Mesenchymal stem cell (in vitro differentiated cells and primary cell): ENCODE measurements around the gene GOSR2.

Experiments
- DNase-seq: peaks from one replicate; pipeline ENCODE4 v3.0.0-alpha.2; 2013
- H2AFZ ChIP-seq: one replicate; pipeline ENCODE4 v1.6.1; 2013; ENCODE audit warnings: low read depth, mild to moderate bottlenecking, control low read depth, inconsistent platforms, low read length, moderate library complexity
- H2AK5ac ChIP-seq: 2 replicates; pipeline ENCODE4 v1.6.1; 2013; ENCODE audit warnings: low read length, moderate library complexity, mild to moderate bottlenecking, inconsistent platforms; ENCODE audit not compliant: severe bottlenecking
- H2BK120ac ChIP-seq: one replicate; pipeline ENCODE4 v1.6.1; 2013; ENCODE audit warnings: low read depth, mild to moderate bottlenecking, inconsistent platforms, low read length, moderate library complexity
- H2BK12ac ChIP-seq, 2 experiments: one replicate each; pipeline ENCODE4 v1.6.1; 2013; ENCODE audit warnings: inconsistent platforms in 2 of 2, low read length in 2 of 2, mild to moderate bottlenecking in 2 of 2, moderate library complexity in 2 of 2, control low read depth in 1 of 2
- H2BK15ac ChIP-seq: one replicate; pipeline ENCODE4 v1.6.1; 2013; ENCODE audit warnings: mild to moderate bottlenecking, low read depth, inconsistent platforms; ENCODE audit not compliant: poor library complexity, severe bottlenecking
- H2BK5ac ChIP-seq: 2 replicates; pipeline ENCODE4 v1.6.1; 2013; ENCODE audit warnings: low read depth, mild to moderate bottlenecking, low read length, control low read depth, inconsistent platforms; ENCODE audit not compliant: poor library complexity, severe bottlenecking
- H3K14ac ChIP-seq, 2 experiments: one replicate each; pipeline ENCODE4 v1.6.1; 2013; ENCODE audit warnings: inconsistent platforms in 2 of 2, low read length in 2 of 2, control low read depth in 1 of 2, mild to moderate bottlenecking in 1 of 2, moderate library complexity in 1 of 2
- H3K18ac ChIP-seq, 2 experiments: one replicate each; pipeline ENCODE4 v1.6.1; 2013; ENCODE audit warnings: inconsistent platforms in 2 of 2, low read length in 2 of 2, control low read depth in 1 of 2, low read depth in 1 of 2, mild to moderate bottlenecking in 1 of 2
- H3K23ac ChIP-seq, 2 experiments: one replicate each; pipeline ENCODE4 v1.6.1; 2013; ENCODE audit warnings: inconsistent platforms in 2 of 2, low read length in 2 of 2, mild to moderate bottlenecking in 2 of 2, moderate library complexity in 2 of 2, control low read depth in 1 of 2
- H3K27ac ChIP-seq: 2 replicates; pipeline ENCODE4 v1.5.1; 2013; ENCODE audit warnings: mild to moderate bottlenecking, moderate library complexity, low read length, control low read depth, inconsistent platforms; ENCODE audit not compliant: poor library complexity, severe bottlenecking
- H3K27me3 ChIP-seq, 2 experiments: 2 replicates each; pipeline versions ENCODE4 v1.6.1 to v1.7.0; 2013; ENCODE audit warnings: low read length in 2 of 2, mild to moderate bottlenecking in 2 of 2, moderate library complexity in 2 of 2, control low read depth in 1 of 2, inconsistent platforms in 1 of 2; ENCODE audit not compliant: control insufficient read depth in 1 of 2, insufficient read depth in 1 of 2
- H3K36me3 ChIP-seq, 2 experiments: 2 replicates each; pipeline versions ENCODE4 v1.6.1 to v1.7.0; 2013; ENCODE audit warnings: low read length in 2 of 2, control low read depth in 1 of 2, inconsistent platforms in 1 of 2, low read depth in 1 of 2, mild to moderate bottlenecking in 1 of 2; ENCODE audit not compliant: insufficient read depth in 2 of 2, control insufficient read depth in 1 of 2
- H3K4ac ChIP-seq, 2 experiments: one replicate each; pipeline ENCODE4 v1.6.1; 2013; ENCODE audit warnings: inconsistent platforms in 2 of 2, low read length in 2 of 2, mild to moderate bottlenecking in 2 of 2, moderate library complexity in 2 of 2, control low read depth in 1 of 2, low read depth in 1 of 2
- H3K4me1 ChIP-seq: 2 replicates; pipeline ENCODE4 v1.6.1; 2013; ENCODE audit warnings: low read depth, low read length, control low read depth; ENCODE audit not compliant: control insufficient read depth, insufficient read depth
- H3K4me2 ChIP-seq: 2 replicates; pipeline ENCODE4 v1.6.1; 2013; ENCODE audit warnings: low read length, mild to moderate bottlenecking, inconsistent platforms; ENCODE audit not compliant: poor library complexity, severe bottlenecking
- H3K4me3 ChIP-seq, 2 experiments: 2 replicates each; pipeline versions ENCODE4 v1.5.1 to v1.7.0; 2013; ENCODE audit warnings: low read length in 2 of 2, mild to moderate bottlenecking in 2 of 2, control low read depth in 1 of 2, low read depth in 1 of 2; ENCODE audit not compliant: insufficient read depth in 1 of 2
- H3K79me1 ChIP-seq: replicated peaks from 2 replicates; pipeline ENCODE4 v1.6.1; 2013; ENCODE audit warnings: mild to moderate bottlenecking, control low read depth, low read length, inconsistent platforms; ENCODE audit not compliant: poor library complexity, severe bottlenecking
- H3K9ac ChIP-seq: 2 replicates; pipeline ENCODE4 v1.7.0; 2013; ENCODE audit warnings: mild to moderate bottlenecking, low read length, moderate library complexity
- H3K9me3 ChIP-seq: 2 replicates; pipeline ENCODE4 v1.7.0; 2013; ENCODE audit warnings: mild to moderate bottlenecking, low read length; ENCODE audit not compliant: control insufficient read depth
- H4K8ac ChIP-seq: one replicate; pipeline ENCODE4 v1.6.1; 2013; ENCODE audit warnings: inconsistent platforms, mild to moderate bottlenecking, low read length, moderate library complexity
- H4K91ac ChIP-seq: one replicate; pipeline ENCODE4 v1.6.1; 2013; ENCODE audit warnings: mild to moderate bottlenecking, low read length, inconsistent platforms
- WGBS: methylation state at CpG from one replicate; pipeline ENCODE4 v1.1.7; 2013; ENCODE audit warnings: mixed read lengths; 5-methylcytosine and 5-hydroxymethylcytosine counted together

The GOSR2 gene

DNA sequence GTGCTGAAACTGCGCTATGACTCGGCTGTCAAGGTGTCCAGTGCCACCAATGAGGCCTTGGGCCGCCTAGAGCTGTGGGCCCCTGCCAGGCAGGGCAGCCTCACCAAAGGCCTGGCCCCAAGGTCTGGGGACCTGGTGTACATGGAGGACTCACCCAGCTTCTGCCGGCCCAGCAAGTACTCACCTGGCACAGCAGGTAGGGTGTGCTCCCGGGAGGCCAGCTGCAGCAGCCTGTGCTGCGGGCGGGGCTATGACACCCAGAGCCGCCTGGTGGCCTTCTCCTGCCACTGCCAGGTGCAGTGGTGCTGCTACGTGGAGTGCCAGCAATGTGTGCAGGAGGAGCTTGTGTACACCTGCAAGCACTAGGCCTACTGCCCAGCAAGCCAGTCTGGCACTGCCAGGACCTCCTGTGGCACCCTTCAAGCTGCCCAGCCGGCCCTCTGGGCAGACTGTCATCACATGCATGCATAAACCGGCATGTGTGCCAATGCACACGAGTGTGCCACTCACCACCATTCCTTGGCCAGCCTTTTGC lies 46.5 kb upstream of the GOSR2 start:
- Histone ChIP-seq H3K18ac (no peak overlapping the region), H3K9me3 (no peaks in the 10 kb centered on the region), H3K27me3 (peaks cover 28 to 60% of the 10 kb centered on the region in 2 experiments), H2AFZ (no peak overlapping the region), H3K4ac (no peak overlapping the region), H3K79me1 (no peaks in the 10 kb centered on the region), H4K8ac (no peak overlapping the region), H3K14ac (no peak overlapping the region), H4K91ac (no peak overlapping the region), H2BK5ac (no peak overlapping the region), H2BK15ac (no peak overlapping the region), H2BK12ac (no peak overlapping the region), H3K4me2 (no peak overlapping the region), H2AK5ac (no peak overlapping the region), H3K23ac (no peak overlapping the region), H2BK120ac (no peak overlapping the region), H3K4me1 (no peaks in the 10 kb centered on the region), H3K9ac (no peak overlapping the region), H3K27ac (no peak overlapping the region), H3K4me3 (no peak overlapping the region), H3K36me3 (no peaks in the 10 kb centered on the region)
- no peak for DNase-seq
- WGBS, result 68% methylated on average over 12 of the region's 12 CpGs

DNA sequence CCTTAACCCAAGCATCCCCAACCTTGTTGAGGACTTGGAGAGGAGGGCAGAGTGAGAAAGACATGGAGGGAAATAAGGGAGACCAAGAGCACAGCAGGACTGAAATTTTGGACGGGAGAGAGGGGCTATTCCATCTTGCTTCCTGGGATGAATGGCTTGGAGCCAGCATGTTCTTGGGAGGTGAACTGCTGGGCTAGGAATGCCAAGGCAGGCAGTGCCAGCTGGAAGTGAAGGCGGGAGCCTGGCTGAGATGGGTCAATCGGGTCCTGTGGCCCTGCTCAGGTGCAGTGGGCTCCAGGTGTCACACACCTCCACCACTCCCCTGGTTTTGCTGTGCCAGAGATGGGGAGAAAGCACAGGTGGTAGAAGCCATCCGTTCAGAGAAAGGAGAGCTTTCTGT lies 46.0 kb upstream of the GOSR2 start:
- Histone ChIP-seq H3K27ac (no peak overlapping the region), H3K79me1 (no peaks in the 10 kb centered on the region), H3K14ac (no peak overlapping the region), H2BK15ac (no peak overlapping the region), H3K9me3 (no peaks in the 10 kb centered on the region), H3K9ac (no peak overlapping the region), H3K4me2 (no peak overlapping the region), H4K91ac (no peak overlapping the region), H3K36me3 (no peaks in the 10 kb centered on the region), H2AFZ (no peak overlapping the region), H2BK12ac (no peak overlapping the region), H3K4ac (no peak overlapping the region), H4K8ac (no peak overlapping the region), H3K4me3 (no peak overlapping the region), H2BK5ac (no peak overlapping the region), H3K27me3 (peaks cover 28 to 55% of the 10 kb centered on the region in 2 experiments), H3K18ac (no peak overlapping the region), H3K23ac (no peak overlapping the region), H2BK120ac (no peak overlapping the region), H3K4me1 (no peaks in the 10 kb centered on the region), H2AK5ac (no peak overlapping the region)
- 78% methylated on average over 2 of the region's 4 CpGs for WGBS
- DNase-seq, result no peak

DNA sequence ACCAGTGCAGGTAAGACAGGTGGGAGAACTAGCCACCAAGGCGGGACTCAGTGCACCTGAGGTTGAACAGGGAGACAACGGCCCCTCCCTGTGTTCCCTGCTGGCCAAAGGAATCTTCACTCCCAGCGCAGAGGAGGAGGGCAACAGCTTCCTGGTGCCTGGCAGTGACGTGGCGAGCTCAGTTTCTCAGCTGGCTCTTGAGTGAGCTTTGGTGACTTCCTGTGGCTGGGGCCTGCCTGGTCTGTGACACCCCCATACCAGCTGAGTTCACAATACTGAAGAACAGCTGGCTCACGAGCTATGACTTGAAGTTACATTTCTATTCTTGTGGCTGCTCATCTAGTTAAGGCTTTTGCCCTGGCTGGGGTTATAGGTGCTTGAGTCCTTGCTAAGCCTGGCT lies 45.5 kb upstream of the GOSR2 start:
- 75% methylated on average over 6 of the region's 6 CpGs for WGBS
- H2AK5ac ChIP-seq, result no peak overlapping the region
- H3K4me1 ChIP-seq, result no peaks in the 10 kb centered on the region
- no peaks in the 10 kb centered on the region for H3K9me3 ChIP-seq
- H3K36me3 ChIP-seq, result no peaks in the 10 kb centered on the region
- no peak overlapping the region for H3K14ac ChIP-seq
- no peak overlapping the region for H3K4me2 ChIP-seq
- H2BK12ac ChIP-seq, result no peak overlapping the region
- H2AFZ ChIP-seq, result no peak overlapping the region
- H3K9ac ChIP-seq, result no peak overlapping the region
- no peaks in the 10 kb centered on the region for H3K79me1 ChIP-seq
- H2BK15ac ChIP-seq, result no peak overlapping the region
- no peak overlapping the region for H3K23ac ChIP-seq
- H3K27ac ChIP-seq, result no peak overlapping the region
- H4K91ac ChIP-seq, result no peak overlapping the region
- no peak overlapping the region for H3K18ac ChIP-seq
- H2BK120ac ChIP-seq, result no peak overlapping the region
- H3K4me3 ChIP-seq, result no peak overlapping the region
- DNase-seq, result no peak
- H4K8ac ChIP-seq, result no peak overlapping the region
- H3K4ac ChIP-seq, result no peak overlapping the region
- peaks cover 28 to 53% of the 10 kb centered on the region in 2 experiments for H3K27me3 ChIP-seq
- no peak overlapping the region for H2BK5ac ChIP-seq

DNA sequence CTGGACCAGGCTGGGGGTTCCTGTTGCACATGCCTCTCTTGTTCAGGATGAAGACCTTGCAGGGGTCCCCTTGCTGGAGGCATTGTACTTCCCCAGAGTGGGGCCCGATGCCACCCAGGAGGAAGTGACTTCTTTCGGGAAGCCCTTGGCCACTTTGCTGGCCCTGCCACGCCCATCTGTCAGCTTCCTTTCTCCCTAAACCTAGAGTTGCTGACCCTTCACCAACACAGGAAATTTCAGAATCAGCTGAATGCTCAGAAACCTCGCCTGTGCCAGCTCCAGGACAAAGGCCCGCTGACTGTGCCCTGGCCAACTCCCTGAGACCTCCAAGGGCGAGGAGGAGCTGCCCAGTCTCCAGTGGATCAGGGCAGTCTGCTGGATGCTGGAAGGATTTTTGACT lies 44.9 kb upstream of the GOSR2 start:
- no peaks in the 10 kb centered on the region for H3K4me1 ChIP-seq
- H3K9ac ChIP-seq, result no peak overlapping the region
- 79% methylated on average over 5 of the region's 6 CpGs for WGBS
- no peak overlapping the region for H3K4ac ChIP-seq
- H2BK12ac ChIP-seq, result no peak overlapping the region
- H2AFZ ChIP-seq, result no peak overlapping the region
- no peak overlapping the region for H4K8ac ChIP-seq
- H3K27ac ChIP-seq, result no peak overlapping the region
- no peak overlapping the region for H3K4me3 ChIP-seq
- H2AK5ac ChIP-seq, result no peak overlapping the region
- no peak overlapping the region for H4K91ac ChIP-seq
- H3K9me3 ChIP-seq, result no peaks in the 10 kb centered on the region
- H3K4me2 ChIP-seq, result no peak overlapping the region
- no peak overlapping the region for H2BK5ac ChIP-seq
- H3K18ac ChIP-seq, result no peak overlapping the region
- peaks cover 28 to 56% of the 10 kb centered on the region in 2 experiments for H3K27me3 ChIP-seq
- no peak overlapping the region for H2BK120ac ChIP-seq
- H2BK15ac ChIP-seq, result no peak overlapping the region
- no peak overlapping the region for H3K23ac ChIP-seq
- H3K36me3 ChIP-seq, result no peaks in the 10 kb centered on the region
- no peaks in the 10 kb centered on the region for H3K79me1 ChIP-seq
- no peak for DNase-seq
- H3K14ac ChIP-seq, result no peak overlapping the region
